HG03064 (cell line): ENCODE results near the gene LSM2.
"Not testable (repeated sequence)": the region's sequence is repeated elsewhere in the genome, so short reads cannot be mapped to it uniquely, and the experiment has no call there.

Source experiments
- ATAC-seq: cut with Tn5 transposase; IDR thresholded peaks from one replicate; pipeline ENCODE4 v1.9.1; 2021; ENCODE audit warnings: low read depth; ENCODE audit not compliant: unreplicated experiment

LSM2 gene

DNA sequence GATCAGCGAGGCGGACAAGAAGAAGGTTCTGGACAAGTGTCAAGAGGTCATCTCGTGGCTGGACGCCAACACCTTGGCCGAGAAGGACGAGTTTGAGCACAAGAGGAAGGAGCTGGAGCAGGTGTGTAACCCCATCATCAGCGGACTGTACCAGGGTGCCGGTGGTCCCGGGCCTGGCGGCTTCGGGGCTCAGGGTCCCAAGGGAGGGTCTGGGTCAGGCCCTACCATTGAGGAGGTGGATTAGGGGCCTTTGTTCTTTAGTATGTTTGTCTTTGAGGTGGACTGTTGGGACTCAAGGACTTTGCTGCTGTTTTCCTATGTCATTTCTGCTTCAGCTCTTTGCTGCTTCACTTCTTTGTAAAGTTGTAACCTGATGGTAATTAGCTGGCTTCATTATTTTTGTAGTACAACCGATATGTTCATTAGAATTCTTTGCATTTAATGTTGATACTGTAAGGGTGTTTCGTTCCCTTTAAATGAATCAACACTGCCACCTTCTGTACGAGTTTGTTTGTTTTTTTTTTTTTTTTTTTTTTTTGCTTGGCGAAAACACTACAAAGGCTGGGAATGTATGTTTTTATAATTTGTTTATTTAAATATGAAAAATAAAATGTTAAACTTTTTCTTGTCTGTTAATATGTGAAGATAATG, 23.0 kb upstream of the LSM2 start:
- ATAC-seq: no peak

DNA sequence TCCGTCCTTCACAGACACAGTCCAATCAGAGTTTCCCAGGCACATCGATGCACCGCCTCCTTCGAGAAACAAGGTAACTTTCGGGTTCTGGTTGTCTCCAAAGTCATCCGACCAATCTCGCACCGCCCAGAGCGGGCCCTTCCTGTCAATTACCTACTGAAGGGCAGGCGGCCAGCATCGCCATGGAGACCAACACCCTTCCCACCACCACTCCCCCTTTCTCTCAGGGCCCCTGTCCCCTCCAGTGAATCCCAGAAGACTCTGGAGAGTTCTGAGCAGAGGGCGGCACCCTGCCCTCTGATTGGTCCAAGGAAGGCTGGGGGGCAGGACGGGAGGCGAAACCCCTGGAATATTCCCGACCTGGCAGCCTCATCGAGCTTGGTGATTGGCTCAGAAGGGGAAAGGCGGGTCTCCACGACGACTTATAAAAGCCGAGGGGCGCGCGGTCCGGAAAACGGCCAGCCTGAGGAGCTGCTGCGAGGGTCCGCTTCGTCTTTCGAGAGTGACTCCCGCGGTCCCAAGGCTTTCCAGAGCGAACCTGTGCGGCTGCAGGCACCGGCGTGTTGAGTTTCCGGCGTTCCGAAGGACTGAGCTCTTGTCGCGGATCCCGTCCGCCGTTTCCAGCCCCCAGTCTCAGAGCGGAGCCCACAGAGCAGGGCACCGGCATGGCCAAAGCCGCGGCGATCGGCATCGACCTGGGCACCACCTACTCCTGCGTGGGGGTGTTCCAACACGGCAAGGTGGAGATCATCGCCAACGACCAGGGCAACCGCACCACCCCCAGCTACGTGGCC, 20.7 kb upstream of the LSM2 start, which contains the start of gene HSPA1B:
Gene HSPA1B (plus strand): TSS at position 453 of the 794 bp plus-strand sequence. CDS start 213 bp downstream, at position 666.
- ATAC-seq: peak; percentile 45

DNA sequence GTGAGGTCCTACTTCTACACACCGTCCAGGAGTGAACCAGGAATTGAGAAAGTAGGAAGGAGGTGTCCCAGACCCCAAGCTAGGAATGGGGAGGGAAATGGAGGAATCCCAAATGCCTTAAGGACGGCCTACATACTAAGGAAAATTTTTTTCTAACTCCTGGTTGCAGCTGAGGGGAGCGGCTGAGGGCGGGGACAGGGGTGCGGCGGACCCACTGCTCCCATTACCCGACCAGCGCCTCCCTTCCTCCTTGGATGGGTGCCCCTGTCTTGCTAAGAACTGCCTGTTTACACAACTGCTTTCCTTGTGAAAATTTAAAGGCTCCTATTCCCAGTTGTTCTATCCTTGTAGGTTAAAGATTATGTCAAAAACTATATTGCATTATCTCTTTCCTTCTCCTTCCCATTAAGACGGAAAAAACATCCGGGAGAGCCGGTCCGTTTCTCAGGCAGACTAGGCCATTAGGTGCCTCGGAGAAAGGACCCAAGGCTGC, 20.1 kb upstream of the LSM2 start:
- no peak for ATAC-seq

DNA sequence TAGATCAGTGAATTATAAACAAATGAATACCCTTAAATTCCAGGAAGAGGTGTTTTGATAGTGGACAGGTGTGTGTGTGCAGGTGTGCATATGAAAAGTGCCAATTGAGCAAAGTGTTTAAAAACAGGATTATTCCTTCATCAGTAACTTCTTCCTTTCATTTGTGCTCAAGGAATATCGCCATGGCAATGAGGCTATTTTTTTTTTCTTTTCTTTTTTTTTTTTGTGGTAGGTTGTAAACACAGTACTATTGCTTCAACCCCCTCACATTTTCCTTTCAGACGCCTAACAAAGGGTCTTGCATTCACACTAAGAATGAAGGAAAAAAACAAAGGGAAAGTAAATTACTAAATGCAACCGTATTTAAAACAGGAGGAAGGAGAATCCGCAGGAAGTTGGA, 18.8 kb upstream of the LSM2 start:
- no peak for ATAC-seq

DNA sequence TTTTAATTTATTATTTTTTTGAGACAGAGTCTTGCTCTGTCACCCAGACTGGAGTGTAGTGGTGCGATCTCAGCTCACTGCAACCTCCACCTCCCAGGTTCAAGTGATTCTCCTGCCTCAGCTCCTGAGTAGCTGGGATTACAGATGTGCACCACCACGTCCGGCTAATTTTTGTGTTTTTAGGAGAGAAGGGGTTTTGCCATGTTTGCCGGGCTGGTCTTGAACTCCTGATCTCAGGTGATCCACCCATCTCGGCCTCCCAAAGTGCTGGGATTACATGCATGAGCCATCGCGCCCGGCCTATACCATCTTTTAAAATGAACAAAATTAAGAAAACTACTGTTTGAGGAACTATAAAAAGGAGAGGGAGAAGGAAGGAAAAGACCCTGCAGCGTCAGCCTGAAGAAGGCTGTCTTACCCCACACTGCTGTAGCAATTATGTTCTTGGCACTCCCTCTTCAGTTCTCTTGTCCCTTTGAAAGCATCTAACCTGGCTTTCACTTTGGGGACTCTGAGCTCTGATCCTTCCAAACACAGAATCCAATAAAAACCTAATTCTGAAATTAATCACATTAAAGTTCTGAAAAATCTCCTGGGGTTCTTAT, 16.9 kb upstream of the LSM2 start:
- not testable (repeated sequence) for ATAC-seq

DNA sequence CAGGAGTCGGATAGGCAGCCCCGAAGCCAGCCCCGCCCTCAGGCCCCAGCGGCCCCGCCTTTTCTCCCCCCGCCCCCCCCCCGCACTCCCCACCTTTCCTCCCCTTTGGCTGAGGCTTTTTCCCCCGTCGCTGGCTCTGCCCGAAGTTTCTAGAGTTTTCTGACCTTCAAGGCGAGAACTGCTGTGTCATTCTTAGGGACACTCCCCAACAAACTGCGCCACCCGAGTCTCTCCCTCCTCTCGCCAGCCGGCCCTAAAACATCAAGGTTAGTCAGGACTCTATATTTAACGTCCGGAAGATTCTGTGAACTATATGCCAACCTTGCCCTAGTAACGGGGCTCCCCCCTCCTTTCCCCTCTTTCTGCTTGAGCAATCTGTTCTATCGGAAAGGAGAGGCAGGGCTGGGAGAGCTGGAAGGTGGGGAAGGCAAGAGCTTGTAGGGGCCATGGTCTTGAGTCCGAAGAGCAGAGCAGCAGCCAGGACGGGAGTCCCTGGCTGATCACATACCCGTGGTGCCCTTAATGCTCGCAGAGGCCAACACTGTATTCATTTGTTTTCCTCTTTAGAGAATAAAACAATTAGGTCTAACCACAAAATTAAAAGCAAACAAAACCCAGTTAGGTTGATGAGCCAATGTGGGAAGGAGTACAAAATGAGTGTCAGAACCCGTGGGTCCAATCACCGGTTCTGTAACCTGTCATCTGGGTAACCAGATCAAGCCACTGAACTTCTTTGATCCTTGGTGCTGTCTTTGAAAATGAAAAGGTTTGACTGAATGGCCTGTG, 15.5 kb upstream of the LSM2 start:
- ATAC-seq: no peak

DNA sequence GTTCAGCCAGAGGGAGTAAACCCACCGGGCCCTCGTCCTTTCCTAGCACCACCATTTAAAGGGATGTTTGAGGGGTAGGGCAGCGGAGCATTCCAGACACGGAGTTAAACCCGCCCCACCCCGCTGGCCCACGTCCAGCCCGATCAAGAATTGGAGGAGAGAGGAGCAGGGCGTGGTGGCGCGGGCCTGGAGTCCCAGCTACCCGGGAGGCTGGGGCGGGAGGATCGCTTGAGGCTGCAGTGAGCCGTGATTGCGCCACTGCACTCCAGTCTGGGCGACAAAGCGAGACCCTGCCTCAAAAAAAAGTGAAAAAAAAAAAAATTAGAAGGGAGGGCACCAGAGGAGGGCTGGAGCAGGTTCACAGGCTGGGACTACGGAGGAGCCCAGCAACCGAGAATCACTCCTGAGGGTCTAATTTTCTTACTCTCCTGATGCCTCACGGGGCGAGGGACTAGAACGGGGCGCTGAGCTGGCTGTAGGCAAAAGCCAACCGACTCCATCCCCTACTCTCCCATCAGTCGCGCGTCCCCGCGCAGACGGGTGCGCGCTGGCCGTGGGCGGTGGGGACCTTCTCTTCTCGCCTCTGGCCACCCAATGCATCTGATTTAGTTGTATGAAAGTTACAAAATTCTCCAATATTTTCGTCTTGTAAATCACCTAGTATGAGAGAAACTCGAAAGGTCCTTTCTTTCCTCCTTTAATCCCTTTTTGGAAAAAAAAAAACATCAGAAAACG, 14.7 kb upstream of the LSM2 start:
- ATAC-seq: no peak

DNA sequence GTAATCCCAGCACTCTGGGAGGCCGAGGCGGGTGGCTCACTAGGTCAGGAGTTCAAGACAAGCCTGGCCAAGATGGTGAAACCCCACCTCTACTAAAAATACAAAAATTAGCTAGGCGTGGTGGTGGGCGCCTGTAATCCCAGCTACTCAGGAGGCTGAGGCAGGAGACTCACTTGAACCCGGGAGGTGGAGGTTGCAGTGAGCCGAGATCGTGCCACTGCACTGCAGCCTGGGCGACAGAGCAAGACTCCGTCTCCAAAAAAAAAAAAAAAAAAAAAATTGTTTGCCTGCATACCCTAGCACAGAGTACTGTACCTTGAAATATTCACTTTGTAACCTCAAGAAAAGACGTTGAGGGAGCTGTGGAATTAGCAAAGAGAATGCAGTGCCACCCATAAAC, 13.6 kb upstream of the LSM2 start:
- ATAC-seq: not testable (repeated sequence)

DNA sequence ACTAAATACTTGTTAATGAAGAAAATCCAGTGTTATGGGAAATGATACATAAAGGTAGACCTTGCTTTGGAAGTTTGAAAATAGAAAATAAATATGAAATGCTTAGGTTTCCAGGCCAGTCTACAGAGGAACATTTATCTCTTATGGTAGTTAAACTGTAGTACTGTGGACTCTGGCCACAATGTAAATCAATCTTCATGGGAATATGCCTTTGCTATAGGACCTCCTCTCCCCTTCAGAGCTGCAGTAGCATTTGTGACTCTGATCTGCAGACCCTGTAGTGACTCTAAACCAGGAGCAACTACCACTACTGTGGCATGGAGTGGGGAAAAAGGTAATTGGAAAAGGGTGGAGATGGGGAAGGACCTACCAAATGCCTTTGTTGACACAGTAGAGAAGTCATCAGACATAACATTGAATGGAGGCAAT, 13.1 kb upstream of the LSM2 start:
- no peak for ATAC-seq

DNA sequence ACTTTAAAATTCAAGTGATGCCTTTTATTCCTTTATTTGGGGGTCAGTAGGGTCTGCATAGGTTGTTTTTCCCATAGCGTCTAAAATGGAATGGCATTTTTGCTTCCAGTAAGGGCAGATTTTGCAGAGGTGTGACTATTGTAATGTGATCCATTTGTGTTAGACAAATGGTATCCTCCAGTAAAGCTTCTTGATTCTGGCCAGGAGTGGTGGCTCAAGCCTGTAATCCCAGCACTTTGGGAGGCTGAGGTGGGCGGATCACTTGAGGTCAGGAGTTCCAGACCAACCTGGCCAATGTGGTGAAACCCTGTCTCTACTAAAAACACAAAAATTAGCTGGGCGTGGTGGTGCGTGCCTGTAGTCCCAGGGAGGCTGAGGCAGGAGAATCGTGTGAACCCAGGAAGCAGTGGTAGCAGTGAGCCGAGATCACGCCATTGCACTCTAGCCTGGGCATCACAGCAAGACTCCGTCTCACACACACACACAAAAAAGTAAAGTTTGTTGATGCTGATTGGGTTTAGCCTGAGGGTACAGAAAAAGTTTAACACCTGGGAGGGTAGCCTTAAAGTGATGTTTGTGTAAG, 11.3 kb upstream of the LSM2 start:
- ATAC-seq: not testable (repeated sequence)

DNA sequence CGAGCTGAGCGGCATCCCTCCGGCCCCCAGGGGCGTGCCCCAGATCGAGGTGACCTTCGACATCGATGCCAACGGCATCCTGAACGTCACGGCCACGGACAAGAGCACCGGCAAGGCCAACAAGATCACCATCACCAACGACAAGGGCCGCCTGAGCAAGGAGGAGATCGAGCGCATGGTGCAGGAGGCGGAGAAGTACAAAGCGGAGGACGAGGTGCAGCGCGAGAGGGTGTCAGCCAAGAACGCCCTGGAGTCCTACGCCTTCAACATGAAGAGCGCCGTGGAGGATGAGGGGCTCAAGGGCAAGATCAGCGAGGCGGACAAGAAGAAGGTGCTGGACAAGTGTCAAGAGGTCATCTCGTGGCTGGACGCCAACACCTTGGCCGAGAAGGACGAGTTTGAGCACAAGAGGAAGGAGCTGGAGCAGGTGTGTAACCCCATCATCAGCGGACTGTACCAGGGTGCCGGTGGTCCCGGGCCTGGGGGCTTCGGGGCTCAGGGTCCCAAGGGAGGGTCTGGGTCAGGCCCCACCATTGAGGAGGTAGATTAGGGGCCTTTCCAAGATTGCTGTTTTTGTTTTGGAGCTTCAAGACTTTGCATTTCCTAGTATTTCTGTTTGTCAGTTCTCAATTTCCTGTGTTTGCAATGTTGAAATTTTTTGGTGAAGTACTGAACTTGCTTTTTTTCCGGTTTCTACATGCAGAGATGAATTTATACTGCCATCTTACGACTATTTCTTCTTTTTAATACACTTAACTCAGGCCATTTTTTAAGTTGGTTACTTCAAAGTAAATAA, 10.6 kb upstream of the LSM2 start:
- ATAC-seq: not testable (repeated sequence)

DNA sequence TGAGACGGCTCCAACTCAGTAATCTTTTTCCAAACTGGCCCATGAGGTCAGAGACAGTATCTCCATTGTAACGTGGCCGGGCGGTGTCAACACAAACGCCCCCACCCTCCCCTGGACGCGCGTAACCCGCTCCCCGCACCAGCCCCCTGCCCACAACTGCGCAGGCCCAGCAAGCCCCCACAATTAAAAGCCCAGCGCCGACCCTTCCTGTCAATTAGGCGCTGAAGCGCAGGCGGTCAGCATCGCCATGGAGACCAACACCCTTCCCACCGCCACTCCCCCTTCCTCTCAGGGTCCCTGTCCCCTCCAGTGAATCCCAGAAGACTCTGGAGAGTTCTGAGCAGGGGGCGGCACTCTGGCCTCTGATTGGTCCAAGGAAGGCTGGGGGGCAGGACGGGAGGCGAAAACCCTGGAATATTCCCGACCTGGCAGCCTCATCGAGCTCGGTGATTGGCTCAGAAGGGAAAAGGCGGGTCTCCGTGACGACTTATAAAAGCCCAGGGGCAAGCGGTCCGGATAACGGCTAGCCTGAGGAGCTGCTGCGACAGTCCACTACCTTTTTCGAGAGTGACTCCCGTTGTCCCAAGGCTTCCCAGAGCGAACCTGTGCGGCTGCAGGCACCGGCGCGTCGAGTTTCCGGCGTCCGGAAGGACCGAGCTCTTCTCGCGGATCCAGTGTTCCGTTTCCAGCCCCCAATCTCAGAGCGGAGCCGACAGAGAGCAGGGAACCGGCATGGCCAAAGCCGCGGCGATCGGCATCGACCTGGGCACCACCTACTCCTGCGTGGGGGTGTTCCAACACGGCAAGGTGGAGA, 8.5 kb upstream of the LSM2 start, which contains the start of the genes HSPA1A and HSPA1L:
Gene HSPA1A (plus strand): TSS at position 519 of the 814 bp plus-strand sequence. CDS start 214 bp downstream, at position 733.
Gene HSPA1L (minus strand): TSS at position 259 of the 814 bp plus-strand sequence. CDS start 3,311 bp downstream, outside the sequence.
- no peak for ATAC-seq

DNA sequence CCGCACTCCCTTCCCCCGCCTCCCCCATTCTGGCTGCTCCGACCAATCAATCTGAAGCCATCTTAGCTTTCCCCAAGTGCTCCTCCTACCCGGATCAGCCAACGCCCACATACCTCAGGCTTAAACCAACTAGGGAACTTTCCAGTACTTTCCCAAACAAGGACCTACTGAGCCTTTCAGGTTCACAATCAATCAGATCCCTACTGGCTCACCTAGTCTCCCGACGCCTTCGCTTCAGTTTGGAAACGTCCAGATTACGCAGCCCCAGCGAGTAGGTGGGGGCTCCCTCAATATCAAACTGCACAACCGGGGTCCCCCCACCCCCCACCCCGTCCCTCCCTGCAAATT, 7.9 kb upstream of the LSM2 start:
- ATAC-seq: no peak

DNA sequence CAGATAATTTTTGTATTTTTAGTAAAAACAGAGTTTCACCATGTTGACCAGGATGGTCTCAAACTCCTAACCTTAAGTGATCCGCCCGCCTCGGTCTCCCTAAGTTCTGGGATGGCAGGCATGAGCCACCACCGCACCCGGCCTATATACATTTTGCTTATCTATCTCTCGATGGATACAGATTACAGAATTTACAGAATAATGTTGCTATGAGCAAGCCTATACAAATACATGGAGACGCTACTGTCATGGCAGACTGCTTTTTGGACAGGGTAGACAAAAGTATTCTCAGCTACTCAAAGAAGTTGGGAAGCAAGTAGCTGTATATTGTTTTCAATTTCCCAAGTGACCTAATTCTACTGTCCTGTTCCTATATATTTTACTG, 6.7 kb upstream of the LSM2 start:
- ATAC-seq: no peak

DNA sequence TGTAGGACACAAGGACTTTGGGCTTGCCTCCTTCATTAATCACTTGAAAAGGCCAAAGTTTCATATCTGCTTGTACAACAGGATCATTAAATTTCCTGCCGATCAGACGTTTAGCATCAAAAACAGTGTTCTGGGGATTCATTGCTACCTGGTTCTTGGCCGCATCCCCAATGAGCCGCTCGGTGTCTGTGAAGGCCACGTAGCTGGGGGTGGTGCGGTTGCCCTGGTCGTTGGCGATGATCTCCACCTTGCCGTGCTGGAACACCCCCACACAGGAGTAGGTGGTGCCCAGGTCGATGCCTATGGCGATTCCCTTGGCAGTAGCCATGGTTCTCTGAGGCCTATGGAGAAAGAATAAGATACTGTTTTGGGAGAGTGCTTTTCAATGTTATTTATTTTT, 4.9 kb upstream of the LSM2 start:
- ATAC-seq: no peak

DNA sequence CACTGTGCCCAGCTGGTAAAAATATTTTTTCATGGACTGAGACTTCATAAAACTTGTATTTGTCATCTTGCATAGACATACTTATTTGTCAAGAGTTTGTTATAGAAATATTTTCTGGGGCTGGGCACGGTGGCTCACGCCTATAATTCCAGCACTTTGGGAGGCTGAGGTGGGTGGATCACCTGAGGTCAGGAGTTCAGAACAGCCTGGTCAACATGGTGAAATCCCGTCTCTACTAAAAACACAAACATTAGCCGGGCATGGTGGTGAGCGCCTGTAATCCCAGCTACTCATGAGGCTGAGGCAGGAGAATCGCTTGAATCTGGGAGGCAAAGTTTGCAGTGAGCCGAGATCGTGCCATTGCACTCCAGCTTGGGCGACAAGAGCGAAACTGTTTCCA, 1.8 kb upstream of the LSM2 start:
- not testable (repeated sequence) for ATAC-seq

DNA sequence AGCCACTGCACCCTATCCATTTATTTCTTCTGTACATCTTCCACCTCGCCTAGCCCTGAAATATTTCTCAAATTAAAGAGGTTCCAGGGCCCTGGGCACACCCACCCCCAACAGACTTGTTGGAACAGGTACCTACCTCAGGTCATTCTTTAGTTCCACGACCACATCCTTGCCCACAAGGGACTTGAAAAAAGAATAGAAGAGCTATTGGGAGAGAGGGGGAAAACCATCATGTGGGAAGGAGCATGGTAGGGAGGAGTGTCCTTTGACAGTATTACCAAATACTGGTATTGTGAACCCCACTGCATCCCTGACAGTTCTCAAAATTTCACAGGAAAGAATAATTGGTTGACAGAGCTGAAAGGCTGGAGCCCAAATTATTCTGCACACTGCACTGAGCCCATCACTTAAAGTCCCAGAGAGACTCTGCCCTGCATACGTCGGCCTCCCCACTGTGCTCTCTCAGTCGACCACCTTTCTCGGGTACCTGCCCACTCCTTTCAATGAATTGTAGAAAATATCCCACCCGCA, 762 bp downstream of the LSM2 start:
- peak; percentile 12 for ATAC-seq
